NCI-H1105 (cell line): ENCODE data around the gene TMEM35B.
A peak's percentile ranks its signal among the peaks of the same experiment; 100 is the strongest.
"Not testable (repeated sequence)": the region's sequence is repeated elsewhere in the genome, so short reads cannot be mapped to it uniquely, and the experiment has no call there.

Source experiments
- DNase-seq: peaks from one replicate; lab custom pipeline; 2025; lab: John Stamatoyannopoulos, UW

The TMEM35B gene

DNA sequence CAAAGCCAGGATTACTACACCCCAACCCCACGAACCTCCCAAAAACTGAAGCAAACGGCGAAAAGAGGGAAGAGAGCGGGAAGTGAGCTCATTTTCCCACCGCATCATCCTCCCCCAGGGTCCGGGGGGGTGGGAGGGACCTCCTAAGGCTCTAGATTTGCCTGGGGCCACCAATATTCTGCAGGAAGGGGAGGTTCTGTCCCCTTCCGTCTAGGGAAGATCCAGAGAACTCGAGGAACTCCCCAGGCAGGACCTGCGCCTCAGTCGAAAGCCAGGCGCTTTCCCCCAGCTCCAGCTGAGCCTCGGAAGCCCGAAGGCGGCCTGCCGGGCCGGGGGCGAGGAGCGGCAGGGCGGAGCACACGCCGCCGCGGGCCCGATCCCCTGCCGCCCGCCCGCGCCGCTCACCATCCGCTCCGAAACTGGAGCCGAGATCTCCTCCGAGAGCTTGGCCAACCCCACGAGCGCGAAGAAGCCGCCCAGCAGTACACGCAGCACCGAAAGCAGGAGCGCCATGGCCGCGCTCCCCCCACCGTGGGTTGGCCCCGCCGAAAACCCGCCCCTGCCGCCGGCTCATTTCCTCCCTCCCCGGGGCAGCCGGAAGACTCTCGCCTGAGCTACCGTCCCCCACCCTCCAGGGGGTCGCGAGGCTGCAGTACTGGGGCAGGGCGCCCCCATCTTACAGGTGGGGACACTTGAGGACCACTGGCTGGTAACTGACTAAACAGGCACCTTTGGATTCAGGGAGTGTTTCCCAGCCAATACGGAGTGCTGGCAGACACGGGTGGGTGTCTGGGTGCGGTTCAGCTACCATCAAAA is at the start of gene TMEM35B:
Gene TMEM35B, minus strand, starts transcription at position 555 of the 816 bp plus-strand sequence. Its CDS starts 42 bp downstream, at position 513.
- DNase-seq = peak; percentile 27

- no peak for DNase-seq
Observed at GRCh38 chr1:35033346-35033745, 48.2 kb upstream of the TMEM35B start.

- DNase-seq = no peak
Observed at GRCh38 chr1:35032384-35032739, 47.2 kb upstream of the TMEM35B start.

DNA sequence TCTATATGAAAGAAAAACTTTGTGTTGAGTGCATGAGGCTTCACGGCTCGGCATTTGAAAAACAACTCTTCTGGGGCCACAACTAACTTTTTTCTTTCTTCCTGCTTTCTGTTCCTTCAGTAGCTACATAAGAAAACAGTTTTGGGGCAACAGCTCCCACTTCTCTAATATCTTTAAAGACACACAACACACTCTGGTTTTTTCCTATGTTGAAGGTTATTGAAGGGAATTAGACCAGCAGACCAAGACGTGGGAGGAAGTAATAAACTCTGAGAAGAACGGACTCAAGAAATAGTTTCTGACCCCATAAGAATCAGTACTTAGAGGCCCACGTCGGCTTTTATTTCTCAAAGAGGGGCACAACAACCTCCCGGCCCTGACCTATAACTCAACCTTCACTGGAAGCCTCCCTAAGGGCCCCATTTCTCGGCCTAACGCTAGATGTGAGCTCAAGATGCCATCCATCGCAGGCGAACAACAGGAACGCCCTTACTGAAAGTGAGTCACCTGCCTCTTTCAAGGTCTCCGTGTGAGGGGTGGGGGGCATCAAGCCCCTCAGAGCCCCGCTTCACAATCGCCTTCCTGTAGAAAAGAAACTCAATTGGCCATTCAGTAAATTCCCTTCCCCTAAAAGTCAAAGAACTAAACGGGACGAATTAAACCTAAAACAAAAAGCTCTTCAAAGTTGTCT is 45.8 kb upstream of the TMEM35B start:
- no peak for DNase-seq

- DNase-seq = no peak
Observed at GRCh38 chr1:35030338-35030737, 45.2 kb upstream of the TMEM35B start.

- no peak for DNase-seq
Observed at GRCh38 chr1:35029761-35030160, 44.6 kb upstream of the TMEM35B start.

GRCh38 chr1:35016406-35016805 is 31.3 kb upstream of the TMEM35B start:
- DNase-seq = no peak

DNA sequence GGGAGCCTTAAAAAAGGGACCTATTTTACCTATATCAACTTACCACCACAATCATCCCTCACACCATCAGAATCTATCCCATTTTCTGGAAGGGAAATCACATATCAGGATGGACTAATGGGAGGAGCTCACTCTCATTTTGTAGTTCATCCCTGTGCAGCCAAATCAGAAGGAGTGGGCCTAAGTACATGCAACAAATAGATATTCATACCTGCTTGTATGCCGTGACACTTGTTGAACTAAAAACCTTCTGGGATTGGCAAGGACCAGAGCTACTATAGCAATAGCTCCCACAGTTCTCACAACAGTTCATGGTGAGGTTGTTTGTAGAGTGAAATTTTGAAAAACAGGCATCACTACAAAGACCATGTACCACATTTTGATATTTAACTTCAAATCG is 29.3 kb upstream of the TMEM35B start:
- no peak for DNase-seq

GRCh38 chr1:35005711-35006110 is 20.6 kb upstream of the TMEM35B start:
- DNase-seq = no peak

DNA sequence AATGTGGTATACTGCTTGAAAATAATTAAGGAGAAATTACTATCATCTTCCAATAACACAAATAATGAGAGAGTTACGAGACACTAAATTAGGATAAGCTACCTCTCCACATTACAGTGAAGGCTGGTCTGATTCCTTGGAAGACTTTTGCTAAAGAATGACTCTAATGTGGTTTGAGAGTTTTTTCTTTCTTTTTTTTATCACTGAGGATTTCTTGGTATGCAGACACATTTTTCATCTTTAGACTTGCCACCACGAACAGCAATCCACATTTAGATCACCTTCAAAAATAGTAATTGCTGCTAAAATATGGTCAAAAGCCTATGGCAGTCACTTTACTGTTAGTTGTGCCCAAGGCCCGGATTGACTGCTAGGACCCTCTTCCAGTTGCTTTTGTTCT is 16.6 kb upstream of the TMEM35B start:
- no peak for DNase-seq

- DNase-seq = no peak
Observed at GRCh38 chr1:34994878-34995277, 9.7 kb upstream of the TMEM35B start.

DNA sequence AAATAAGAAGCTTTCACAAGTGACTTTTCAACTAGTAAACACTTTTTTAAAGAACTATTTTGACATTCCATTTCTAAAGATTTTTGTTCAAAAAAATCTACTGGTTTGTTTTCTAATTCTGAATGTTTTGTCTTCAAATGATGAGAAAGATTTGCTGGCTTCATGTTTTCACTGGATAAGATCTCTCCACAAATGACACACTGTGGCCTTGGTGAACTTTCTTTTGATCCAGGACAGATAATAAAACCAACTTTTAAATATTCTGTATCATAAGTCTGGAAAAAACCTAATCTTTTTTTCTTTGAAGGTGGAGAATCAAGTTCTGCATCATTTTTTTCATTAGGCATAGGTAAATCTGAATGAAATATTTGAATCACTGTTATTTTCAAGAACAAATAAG is 3.4 kb upstream of the TMEM35B start:
- DNase-seq = no peak

DNA sequence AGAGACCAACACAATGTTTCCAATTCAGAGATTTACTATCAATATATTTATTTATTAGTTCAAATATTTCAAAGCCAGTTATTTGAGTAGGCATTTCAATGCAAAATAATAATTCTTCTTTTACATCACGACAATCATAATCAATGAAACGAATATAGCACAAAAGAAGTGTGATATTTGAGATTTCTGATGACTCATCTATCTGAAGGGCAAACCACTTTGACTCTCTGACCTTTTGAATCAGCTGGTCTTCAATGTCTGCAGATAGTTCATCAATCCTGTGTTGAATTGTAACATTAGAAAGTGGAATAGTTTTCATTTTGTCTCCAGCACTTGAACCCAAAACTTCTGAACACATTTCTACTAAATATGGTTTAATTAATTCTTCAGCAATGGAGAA is 3.0 kb upstream of the TMEM35B start:
- no peak for DNase-seq

GRCh38 chr1:34987018-34987417 is 1.9 kb upstream of the TMEM35B start:
- DNase-seq = no peak

- DNase-seq = not testable (repeated sequence)
Observed at GRCh38 chr1:34985609-34985904, 410 bp upstream of the TMEM35B start.

GRCh38 chr1:34984435-34984792 is 733 bp downstream of the TMEM35B start:
- DNase-seq = no peak

- DNase-seq = no peak
Observed at GRCh38 chr1:34983700-34984355, 1.3 kb downstream of the TMEM35B start.

DNA sequence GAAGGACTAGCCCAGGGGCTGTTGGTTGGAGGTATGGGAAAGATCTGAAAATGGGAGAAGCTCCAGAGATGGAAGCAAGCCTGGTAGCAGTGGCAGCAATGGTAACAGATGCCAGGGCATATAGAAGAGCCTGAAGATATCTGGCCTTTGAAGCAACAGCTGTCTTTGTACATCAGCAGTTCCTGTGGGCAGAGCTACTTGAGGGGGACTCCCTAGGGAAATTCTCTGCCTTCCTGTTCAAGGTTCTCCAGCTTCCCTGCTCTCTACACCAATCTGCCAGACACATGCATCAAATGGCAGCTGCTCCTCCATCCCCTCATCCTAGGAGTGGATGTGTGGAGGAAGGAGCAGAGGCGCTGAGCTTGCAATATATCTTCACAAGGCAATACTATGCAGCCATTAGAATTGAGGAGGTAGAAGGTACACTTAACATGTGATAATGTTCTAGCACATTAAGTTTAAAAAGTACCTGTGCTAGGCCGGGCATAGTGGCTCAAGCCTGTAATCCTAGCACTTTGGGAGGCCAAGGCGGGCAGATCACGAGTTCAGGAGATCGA is 2.2 kb downstream of the TMEM35B start:
- DNase-seq = no peak

- no peak for DNase-seq
Observed at GRCh38 chr1:34980715-34981114, 4.4 kb downstream of the TMEM35B start.

DNA sequence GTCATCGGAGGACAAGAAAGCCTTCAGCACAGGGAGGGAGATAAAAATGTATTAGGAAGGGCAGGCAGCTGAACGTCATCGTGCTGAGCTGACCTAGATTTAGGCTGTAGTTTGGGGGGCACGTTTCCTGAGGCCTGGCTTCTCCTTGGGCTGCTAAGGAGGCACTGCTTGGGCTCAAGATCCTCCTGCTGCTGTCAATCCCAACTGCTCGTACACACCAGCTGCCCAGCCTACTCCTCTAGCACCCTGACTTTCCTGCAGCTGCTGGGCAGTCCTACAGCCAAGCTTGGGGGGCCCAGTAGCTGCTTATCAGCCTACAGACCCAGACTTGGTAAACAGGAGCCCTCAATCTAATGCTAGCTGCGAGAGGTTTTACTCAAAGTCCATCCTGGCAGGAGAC is 6.2 kb downstream of the TMEM35B start:
- no peak for DNase-seq

DNA sequence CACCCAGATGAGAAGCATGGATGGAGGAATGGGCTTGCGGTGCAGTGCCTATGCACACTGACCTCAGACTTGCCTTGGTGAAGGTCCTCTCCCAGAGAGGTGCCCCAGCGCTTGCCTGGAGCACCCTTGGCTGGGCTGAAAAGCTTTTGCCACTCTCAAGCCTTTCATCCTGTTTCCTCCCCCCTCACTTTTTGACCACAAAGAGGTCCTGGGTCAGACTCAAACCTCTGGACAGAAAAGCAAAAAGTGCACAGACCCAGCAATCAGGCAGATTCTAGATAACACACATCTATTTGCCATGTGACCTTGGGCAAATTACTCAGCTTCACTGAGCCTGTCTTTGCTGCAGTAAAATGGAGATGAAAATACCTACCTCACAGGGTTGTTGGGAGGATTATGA is 7.3 kb downstream of the TMEM35B start:
- DNase-seq = no peak

- no peak for DNase-seq
Observed at GRCh38 chr1:34977210-34977471, 8.0 kb downstream of the TMEM35B start.
